ENCODE measurements around the gene PIWIL4. TPM values are rescaled to one million over a fixed set of nuclear protein-coding genes. Genes with fewer than 3 reads are reported as not detected.

The PIWIL4 gene
- total RNA-seq, 2 donors from 2014 or later: 6.3 to 6.7 TPM

- Histone ChIP-seq H3K27ac (no peak overlapping the region), H3K9ac (ENCODE audit: low read depth in 2 of 2, low read length in 2 of 2) (no peak overlapping the region), H3K9me3 (no peaks in the 10 kb centered on the region), H3K27me3 (no peaks in the 10 kb centered on the region), H3K4me1 (no peaks in the 10 kb centered on the region), H3K36me3 (no peaks in the 10 kb centered on the region), H3K4me3 (no peak overlapping the region)
- DNase-seq: no peak
- no peak for TF ChIP-seq CTCF (IDR thresholded peaks at IDR 0.05)
- intact Hi-C loops (cut with DNase I): no loop called here
Measured at GRCh38 chr11:94649254-94649653, 82.1 kb downstream of the PIWIL4 start.

- no peaks in the 10 kb centered on the region for H3K4me1 ChIP-seq
- no peak overlapping the region for H3K4me3 ChIP-seq
- H3K9ac ChIP-seq (ENCODE audit: low read depth in 2 of 2, low read length in 2 of 2): no peak overlapping the region
- no peak overlapping the region for H3K27ac ChIP-seq
- H3K9me3 ChIP-seq: no peaks in the 10 kb centered on the region
- DNase-seq: no peak
- intact Hi-C loops (cut with DNase I): no loop called here
- H3K36me3 ChIP-seq: no peaks in the 10 kb centered on the region
- no peaks in the 10 kb centered on the region for H3K27me3 ChIP-seq
- no peak for TF ChIP-seq CTCF (IDR thresholded peaks at IDR 0.05)
Measured at GRCh38 chr11:94649964-94650623, 82.9 kb downstream of the PIWIL4 start.

- Histone ChIP-seq H3K27me3 (no peaks in the 10 kb centered on the region), H3K36me3 (no peaks in the 10 kb centered on the region), H3K4me3 (no peak overlapping the region), H3K9ac (ENCODE audit: low read depth in 2 of 2, low read length in 2 of 2) (no peak overlapping the region), H3K9me3 (no peaks in the 10 kb centered on the region), H3K4me1 (no peaks in the 10 kb centered on the region), H3K27ac (no peak overlapping the region)
- peak; percentile 24 for DNase-seq
- intact Hi-C loops (cut with DNase I): no loop called here
- no peak for TF ChIP-seq CTCF (IDR thresholded peaks at IDR 0.05)
Measured at GRCh38 chr11:94650756-94651155, 83.6 kb downstream of the PIWIL4 start.

GRCh38 chr11:94652735-94653284, 85.6 kb downstream of the PIWIL4 start:
- no peak overlapping the region for H3K27ac ChIP-seq
- no peaks in the 10 kb centered on the region for H3K4me1 ChIP-seq
- no peak overlapping the region for H3K9ac ChIP-seq (ENCODE audit: low read depth in 2 of 2, low read length in 2 of 2)
- no peak for DNase-seq
- no peak overlapping the region for H3K4me3 ChIP-seq
- H3K27me3 ChIP-seq: no peaks in the 10 kb centered on the region
- no peaks in the 10 kb centered on the region for H3K36me3 ChIP-seq
- intact Hi-C loops (cut with DNase I): no loop called here
- no peak for TF ChIP-seq CTCF (IDR thresholded peaks at IDR 0.05)
- no peaks in the 10 kb centered on the region for H3K9me3 ChIP-seq

- no peaks in the 10 kb centered on the region for H3K4me1 ChIP-seq
- no peak for TF ChIP-seq CTCF (IDR thresholded peaks at IDR 0.05)
- no peak overlapping the region for H3K9ac ChIP-seq (ENCODE audit: low read depth in 2 of 2, low read length in 2 of 2)
- no peak overlapping the region for H3K4me3 ChIP-seq
- H3K36me3 ChIP-seq: no peaks in the 10 kb centered on the region
- no peaks in the 10 kb centered on the region for H3K9me3 ChIP-seq
- no peaks in the 10 kb centered on the region for H3K27me3 ChIP-seq
- DNase-seq: no peak
- intact Hi-C loops (cut with DNase I): no loop called here
- H3K27ac ChIP-seq: no peak overlapping the region
Measured at GRCh38 chr11:94653561-94653960, 86.4 kb downstream of the PIWIL4 start.

All from colonic mucosa (tissue), 4 donors.